ENCODE results near the gene AK2. TPM values are rescaled to one million over a fixed set of nuclear protein-coding genes. Genes with fewer than 3 reads are reported as not detected.

The AK2 gene
- total and polyA plus RNA-seq, 2 donors (not counting 1 experiment from before 2014, with no cell fraction given): 66.8 to 109 TPM

DNA sequence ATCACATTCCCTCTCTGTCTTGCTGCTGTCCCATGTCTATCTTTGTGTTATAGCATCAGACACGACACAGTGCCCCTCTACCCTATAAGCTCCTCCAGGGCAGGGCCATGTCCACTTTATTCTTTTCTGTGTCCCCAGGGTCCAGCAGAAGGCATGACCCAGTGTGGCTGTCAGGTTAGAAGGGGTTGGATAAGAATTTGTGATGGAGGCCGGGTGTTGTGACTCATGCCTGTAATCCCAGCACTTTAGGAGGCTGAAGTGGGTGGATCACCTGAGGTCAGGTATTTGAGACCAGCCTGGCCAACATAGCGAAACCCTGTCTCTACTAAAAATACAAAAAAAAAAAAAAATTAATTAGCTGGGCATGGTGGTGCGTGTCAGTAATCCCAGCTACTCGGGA, 45.8 kb downstream of the AK2 start:
- Mint-ChIP-seq H3K4me1 (peaks cover 54% of the 10 kb centered on the region), H3K27me3 (no peaks in the 10 kb centered on the region), H3K9me3 (ENCODE audit: insufficient read depth) (no peaks in the 10 kb centered on the region), H3K27ac (peak overlapping the region; percentile 98), H3K4me3 (no peak overlapping the region)
- DNase-seq (no peak), ATAC-seq (ENCODE audit: low read depth) (no peak)
- no peak overlapping the region for H2AFZ ChIP-seq (ENCODE audit: insufficient read depth, low read depth, low read length, poor library complexity, severe bottlenecking)
- H3K4me3 ChIP-seq (ENCODE audit: control extremely low read depth in 1 of 5, extremely low read depth in 1 of 5, insufficient read depth in 1 of 5, low read depth in 2 of 5, low read length in 4 of 5): no peak overlapping the region
- H3K4me2 ChIP-seq (replicated peaks; ENCODE audit: low read depth, low read length, poor library complexity, severe bottlenecking): peak overlapping the region; percentile 74
- no peaks in the 10 kb centered on the region for H3K27me3 ChIP-seq (replicated peaks in 1 of 4; ENCODE audit: control extremely low read depth in 1 of 4, control insufficient read depth in 3 of 4, insufficient read depth in 4 of 4, low read length in 3 of 4)
- TF ChIP-seq CTCF (IDR thresholded peaks at IDR 0.05) (no peak), EZH2 (IDR thresholded peaks at IDR 0.05; ENCODE audit: borderline replicate concordance, insufficient read depth, low read depth, low read length, poor library complexity, severe bottlenecking) (no peak)
- H3K27ac ChIP-seq (ENCODE audit: low read length in 2 of 2): peak overlapping the region in 1 of 2 donors; percentile 88
- WGBS (ENCODE audit: insufficient coverage): 100% methylated on average over 2 of the region's 5 CpGs
- H3K79me2 ChIP-seq (ENCODE audit: control insufficient read depth, insufficient read depth, low read length): no peaks in the 10 kb centered on the region
- no peaks in the 10 kb centered on the region for H4K20me1 ChIP-seq (ENCODE audit: control insufficient read depth, insufficient read depth, low read length, poor library complexity, severe bottlenecking)
- ChIA-PET CTCF (interaction anchor here (1.0 kb wide), 1 partner anchor 13 kb away, joined by 3 read pairs; no protein-coding TSS in a partner anchor), POLR2A (interaction anchor here (0.7 to 3.6 kb wide), 3 partner anchors 10 to 479 kb away, joined by 6 to 34 read pairs (median 6); partner anchors contain the start of gene RNF19B)
- H3K9me3 ChIP-seq (ENCODE audit: control extremely low read depth in 1 of 3, control insufficient read depth in 2 of 3, insufficient read depth in 1 of 3, low read length in 2 of 3): no peaks in the 10 kb centered on the region
- H3K4me1 ChIP-seq (ENCODE audit: control insufficient read depth in 2 of 2, insufficient read depth in 2 of 2, low read length in 2 of 2): peaks cover 51 to 53% of the 10 kb centered on the region in 2 donors
- no peak overlapping the region for H3K9ac ChIP-seq (ENCODE audit: low read length)
- no peaks in the 10 kb centered on the region for H3K36me3 ChIP-seq (replicated peaks in 1 of 2; ENCODE audit: control extremely low read depth in 1 of 2, control insufficient read depth in 1 of 2, extremely low read depth in 1 of 2, insufficient read depth in 2 of 2, low read length in 1 of 2)
- intact Hi-C loops (cut with micrococcal nuclease): loop anchor here (5.0 kb wide), 1 partner anchor 44 kb away; no protein-coding TSS in a partner anchor

DNA sequence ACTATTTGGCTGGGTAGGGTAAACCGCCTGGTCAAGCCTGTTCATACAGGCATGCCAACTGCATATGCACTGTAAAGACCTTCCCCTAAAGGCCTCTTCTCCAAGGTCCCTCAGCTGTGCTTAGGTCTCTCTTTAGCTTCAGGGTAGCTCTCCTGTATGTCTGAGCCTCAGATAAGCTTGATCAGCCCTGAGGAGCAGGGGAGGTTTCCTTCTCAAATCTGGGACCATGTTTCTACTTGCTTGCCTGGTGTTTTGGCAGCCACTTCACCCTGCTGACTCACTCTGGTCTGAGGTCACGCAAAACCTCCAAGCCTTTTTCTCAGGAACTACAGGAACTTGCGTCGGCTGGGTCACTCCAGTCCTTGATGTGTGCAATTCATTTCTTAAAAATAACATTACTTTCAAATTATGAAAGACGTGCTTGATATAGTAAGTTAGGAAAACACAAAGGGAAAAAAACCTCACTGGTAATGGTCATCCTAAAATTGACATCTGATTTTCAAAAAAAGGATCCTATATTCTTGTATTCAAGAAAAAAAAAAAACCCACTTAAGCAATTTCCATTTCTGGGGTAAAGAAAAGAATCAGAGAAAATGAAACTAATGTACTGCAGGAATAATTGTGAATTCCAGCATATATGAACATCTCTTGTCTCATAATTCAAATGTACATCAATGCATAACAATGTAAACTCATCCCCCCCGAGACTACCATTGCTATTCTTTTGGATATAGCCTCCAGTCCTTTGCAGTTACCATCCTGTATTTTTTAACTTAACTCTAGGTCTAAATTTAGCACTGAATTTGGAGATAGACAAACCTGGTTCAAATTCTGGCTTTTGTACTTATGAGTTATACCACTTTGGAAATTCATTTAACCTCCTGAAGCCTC, 47.3 kb downstream of the AK2 start:
- Histone ChIP-seq H4K20me1 (ENCODE audit: control insufficient read depth, insufficient read depth, low read length, poor library complexity, severe bottlenecking) (no peaks in the 10 kb centered on the region), H3K4me3 (ENCODE audit: control extremely low read depth in 1 of 5, extremely low read depth in 1 of 5, insufficient read depth in 1 of 5, low read depth in 2 of 5, low read length in 4 of 5) (no peak overlapping the region), H3K27me3 (replicated peaks in 1 of 4; ENCODE audit: control extremely low read depth in 1 of 4, control insufficient read depth in 3 of 4, insufficient read depth in 4 of 4, low read length in 3 of 4) (no peaks in the 10 kb centered on the region), H2AFZ (ENCODE audit: insufficient read depth, low read depth, low read length, poor library complexity, severe bottlenecking) (no peak overlapping the region), H3K27ac (ENCODE audit: low read length in 2 of 2) (peak overlapping the region in 1 of 2 donors; percentile 40), H3K36me3 (replicated peaks in 1 of 2; ENCODE audit: control extremely low read depth in 1 of 2, control insufficient read depth in 1 of 2, extremely low read depth in 1 of 2, insufficient read depth in 2 of 2, low read length in 1 of 2) (no peaks in the 10 kb centered on the region), H3K79me2 (ENCODE audit: control insufficient read depth, insufficient read depth, low read length) (no peaks in the 10 kb centered on the region), H3K4me1 (ENCODE audit: control insufficient read depth in 2 of 2, insufficient read depth in 2 of 2, low read length in 2 of 2) (peaks cover 55 to 57% of the 10 kb centered on the region in 2 donors), H3K9ac (ENCODE audit: low read length) (no peak overlapping the region), H3K9me3 (ENCODE audit: control extremely low read depth in 1 of 3, control insufficient read depth in 2 of 3, insufficient read depth in 1 of 3, low read length in 2 of 3) (no peaks in the 10 kb centered on the region), H3K4me2 (replicated peaks; ENCODE audit: low read depth, low read length, poor library complexity, severe bottlenecking) (no peak overlapping the region)
- peaks cover 55% of the 10 kb centered on the region for H3K4me1 Mint-ChIP-seq
- ATAC-seq (ENCODE audit: low read depth) (no peak), DNase-seq (no peak)
- intact Hi-C loops (cut with micrococcal nuclease): loop anchor here (5.0 kb wide), 1 partner anchor 42 kb away; no protein-coding TSS in a partner anchor
- 100% methylated on average over 1 of the region's 6 CpGs for WGBS (ENCODE audit: insufficient coverage)
- H3K27me3 Mint-ChIP-seq: no peaks in the 10 kb centered on the region
- peak overlapping the region; percentile 61 for H3K27ac Mint-ChIP-seq
- POLR2A ChIA-PET: no interaction called here
- TF ChIP-seq EZH2 (IDR thresholded peaks at IDR 0.05; ENCODE audit: borderline replicate concordance, insufficient read depth, low read depth, low read length, poor library complexity, severe bottlenecking): no peak
- TF ChIP-seq CTCF (IDR thresholded peaks at IDR 0.05): no peak
- CTCF ChIA-PET: interaction anchor here (1.4 kb wide), 1 partner anchor 27 kb away, joined by 3 read pairs; no protein-coding TSS in a partner anchor
- peak overlapping the region; percentile 23 for H3K4me3 Mint-ChIP-seq
- no peaks in the 10 kb centered on the region for H3K9me3 Mint-ChIP-seq (ENCODE audit: insufficient read depth)
